Lung (tissue), 12 donors: ENCODE measurements around the gene OR2T34. TPM values are rescaled to one million over a fixed set of nuclear protein-coding genes. Genes with fewer than 3 reads are reported as not detected.

Experiments
- ATAC-seq: fragments of 200-7000 bp; cut with Tn5 transposase; one replicate; pipeline ENCODE4 v1.9.1; 2020; ENCODE audit warnings: moderate number of reproducible peaks; ENCODE audit not compliant: insufficient read depth, low FRiP score
- DNase-seq, 3 donors: peaks; one replicate each; pipeline ENCODE4 v3.0.0-alpha.2; 2013 to 2017
- H3K27ac ChIP-seq, 2 donors: one replicate each; pipeline ENCODE4 v1.5.1; 2013; ENCODE audit warnings: mild to moderate bottlenecking in 2 of 2, moderate library complexity in 2 of 2, control low read depth in 1 of 2, inconsistent platforms in 1 of 2, low read depth in 1 of 2, low read length in 1 of 2
- H3K27me3 ChIP-seq, 3 donors: one replicate each; pipeline ENCODE4 v1.5.1; 2013; ENCODE audit warnings: low read length in 2 of 3; ENCODE audit not compliant: control insufficient read depth in 3 of 3, insufficient read depth in 3 of 3
- H3K36me3 ChIP-seq, 4 donors: one replicate each; pipeline ENCODE4 v1.5.1; 2013; ENCODE audit warnings: low read length in 4 of 4, mild to moderate bottlenecking in 1 of 4, moderate library complexity in 1 of 4; ENCODE audit not compliant: control insufficient read depth in 4 of 4, insufficient read depth in 4 of 4
- H3K4me1 ChIP-seq, 5 donors: one replicate each; pipeline ENCODE4 v1.5.1; 2013; ENCODE audit warnings: low read length in 5 of 5, mild to moderate bottlenecking in 2 of 5, moderate library complexity in 1 of 5; ENCODE audit not compliant: control insufficient read depth in 5 of 5, insufficient read depth in 5 of 5
- H3K4me3 ChIP-seq: one replicate; pipeline ENCODE4 v1.5.1; 2013; ENCODE audit warnings: mild to moderate bottlenecking, control low read depth, moderate library complexity
- H3K9ac ChIP-seq, 2 donors: one replicate each; pipeline ENCODE4 v1.5.1; 2013; ENCODE audit warnings: low read length in 2 of 2, control low read depth in 1 of 2; ENCODE audit not compliant: insufficient read depth in 1 of 2
- H3K9me3 ChIP-seq, 4 donors: one replicate each; pipeline ENCODE4 v1.5.1; 2013; ENCODE audit warnings: low read length in 3 of 4, mild to moderate bottlenecking in 1 of 4, moderate library complexity in 1 of 4; ENCODE audit not compliant: control insufficient read depth in 4 of 4, insufficient read depth in 3 of 4
- CTCF ChIP-seq: IDR thresholded peaks from 2 replicates; pipeline ENCODE4 v1.5.1; 2012; ENCODE audit warnings: mild to moderate bottlenecking; ENCODE audit errors: control extremely low read depth, extremely low read depth
- WGBS, 2 donors: extraction: QIAGEN DNeasy Blood & Tissue Kit; methylation state at CpG; one replicate each; pipeline ENCODE4 v1.1.7; 2013; 5-methylcytosine and 5-hydroxymethylcytosine counted together
- polyA plus RNA-seq, 2 donors: library from polyadenylated mRNA; stranded (reverse); fragments of 200-250 nt; gene quantifications; one replicate each; pipeline ENCODE4 v1.2.1, GENCODE V29; 2013
- total RNA-seq, 2 donors: library from RNA; depleted of rRNA in 1 of 2; stranded (reverse); fragments of >200 nt in 1 of 2; gene quantifications; one replicate each; pipeline ENCODE4 v1.2.1, GENCODE V29; 2014 to 2021
- donor health status: control.
- donor health status: control.
- donor health status: Bipolar disorder and iron deficiency.
- donor health status: healthy.
- donor health status: DM: yes; HTN: yes; CAD: no.

Gene OR2T34
- total and polyA plus RNA-seq, 4 donors: not detected

- TF ChIP-seq CTCF: no peak
- no peak for DNase-seq
- Histone ChIP-seq H3K27ac (no peak overlapping the region), H3K4me1 (no peaks in the 10 kb centered on the region), H3K9me3 (no peaks in the 10 kb centered on the region), H3K4me3 (no peak overlapping the region), H3K9ac (no peak overlapping the region), H3K36me3 (no peaks in the 10 kb centered on the region), H3K27me3 (no peaks in the 10 kb centered on the region)
- no peak for ATAC-seq
- 78 to 92% methylated on average over 8 of the region's 8 CpGs for WGBS, 2 donors
Measured at GRCh38 chr1:248599396-248599795, 24.8 kb upstream of the OR2T34 start.

- Histone ChIP-seq H3K9me3 (peaks cover 0 to 3% (median 0%) of the 10 kb centered on the region in 4 donors), H3K4me1 (no peaks in the 10 kb centered on the region), H3K27me3 (no peaks in the 10 kb centered on the region), H3K27ac (no peak within 1 kb of the TSS), H3K9ac (no peak within 1 kb of the TSS), H3K4me3 (no peak within 1 kb of the TSS), H3K36me3 (no peaks in the 10 kb centered on the region)
- ATAC-seq (no peak), DNase-seq (no peak)
- 84 to 90% methylated on average over 6 of the region's 6 CpGs for WGBS, 2 donors
- no peak for TF ChIP-seq CTCF
Measured at GRCh38 chr1:248597589-248597988, 23.0 kb upstream of the OR2T34 start, which contains the start of gene OR2T10. TSS of gene OR2T10 (minus strand) at chr1:248597700. CDS start at chr1:248593768, 3,932 bp downstream.

GRCh38 chr1:248596615-248597014 lies 22.1 kb upstream of the OR2T34 start:
- ATAC-seq: no peak
- Histone ChIP-seq H3K36me3 (no peaks in the 10 kb centered on the region), H3K27ac (no peak overlapping the region), H3K9me3 (peaks cover 0 to 3% (median 0%) of the 10 kb centered on the region in 4 donors), H3K4me1 (no peaks in the 10 kb centered on the region), H3K9ac (no peak overlapping the region), H3K27me3 (no peaks in the 10 kb centered on the region), H3K4me3 (no peak overlapping the region)
- WGBS, 2 donors: 77 to 78% methylated on average over 2 of the region's 2 CpGs
- no peak for DNase-seq
- no peak for TF ChIP-seq CTCF

- WGBS, 2 donors: 85 to 94% methylated on average over 5 of the region's 5 CpGs
- DNase-seq: no peak
- Histone ChIP-seq H3K9ac (no peak overlapping the region), H3K4me1 (no peaks in the 10 kb centered on the region), H3K4me3 (no peak overlapping the region), H3K27ac (no peak overlapping the region), H3K36me3 (no peaks in the 10 kb centered on the region), H3K9me3 (peaks cover 0 to 5% (median 0%) of the 10 kb centered on the region in 4 donors), H3K27me3 (no peaks in the 10 kb centered on the region)
- TF ChIP-seq CTCF: no peak
- no peak for ATAC-seq
Measured at GRCh38 chr1:248593226-248593625, 18.7 kb upstream of the OR2T34 start.
